Nephron (organoid): ENCODE data around the gene ACOX1.

Experiments used
- H3K27ac Mint-ChIP-seq, 3 experiments: 2 replicates each; pipeline ENCODE4 v1.8.0; 2020; ENCODE audit warnings: mixed read lengths in 3 of 3, mild to moderate bottlenecking in 2 of 3, moderate library complexity in 1 of 3
- H3K27me3 Mint-ChIP-seq: 2 replicates; pipeline ENCODE4 v1.8.0; 2021; ENCODE audit warnings: low read depth, mild to moderate bottlenecking, moderate library complexity, mixed read lengths
- H3K36me3 Mint-ChIP-seq: 2 replicates; pipeline ENCODE4 v1.8.0; 2020; ENCODE audit warnings: low read depth, mixed read lengths
- H3K4me1 Mint-ChIP-seq: 2 replicates; pipeline ENCODE4 v1.8.0; 2020; ENCODE audit warnings: mixed read lengths
- H3K4me3 Mint-ChIP-seq, 3 experiments: 2 replicates each; pipeline ENCODE4 v1.8.0; 2020; ENCODE audit warnings: mild to moderate bottlenecking in 3 of 3, mixed read lengths in 3 of 3, moderate library complexity in 2 of 3
- H3K9me3 Mint-ChIP-seq: 2 replicates; pipeline ENCODE4 v1.8.0; 2020; ENCODE audit warnings: mixed read lengths
- CTCF ChIP-seq, 3 experiments: fragments of 200-600 bp; sonication (generic); IDR thresholded peaks; one replicate each; pipeline ENCODE4 v1.5.0; 2021; ENCODE audit warnings: antibody characterized with exemption in 3 of 3; ENCODE audit not compliant: unreplicated experiment in 3 of 3

ACOX1 gene

GRCh38 chr17:75995385-75995925 is 16.5 kb upstream of the ACOX1 start:
- no peak overlapping the region for H3K4me3 Mint-ChIP-seq
- H3K9me3 Mint-ChIP-seq = no peaks in the 10 kb centered on the region
- TF ChIP-seq CTCF (IDR thresholded peaks at IDR 0.05; ENCODE audit: unreplicated experiment in 3 of 3) = no peak
- no peak overlapping the region for H3K27ac Mint-ChIP-seq
- H3K36me3 Mint-ChIP-seq = peaks cover 20% of the 10 kb centered on the region
- H3K4me1 Mint-ChIP-seq = peaks cover 10% of the 10 kb centered on the region
- no peaks in the 10 kb centered on the region for H3K27me3 Mint-ChIP-seq

GRCh38 chr17:75994802-75995370 is 15.9 kb upstream of the ACOX1 start:
- peaks cover 10% of the 10 kb centered on the region for H3K4me1 Mint-ChIP-seq
- no peaks in the 10 kb centered on the region for H3K27me3 Mint-ChIP-seq
- peaks cover 20% of the 10 kb centered on the region for H3K36me3 Mint-ChIP-seq
- H3K4me3 Mint-ChIP-seq = no peak overlapping the region
- H3K27ac Mint-ChIP-seq = no peak overlapping the region
- no peaks in the 10 kb centered on the region for H3K9me3 Mint-ChIP-seq
- no peak for TF ChIP-seq CTCF (IDR thresholded peaks at IDR 0.05; ENCODE audit: unreplicated experiment in 3 of 3)

- Mint-ChIP-seq H3K9me3 (no peaks in the 10 kb centered on the region), H3K36me3 (peaks cover 21% of the 10 kb centered on the region), H3K4me1 (no peaks in the 10 kb centered on the region), H3K27me3 (no peaks in the 10 kb centered on the region), H3K4me3 (no peak overlapping the region), H3K27ac (no peak overlapping the region)
- no peak for TF ChIP-seq CTCF (IDR thresholded peaks at IDR 0.05; ENCODE audit: unreplicated experiment in 3 of 3)
These were observed 12.4 kb upstream of the ACOX1 start for GRCh38 chr17:75991396-75991795.

- H3K9me3 Mint-ChIP-seq = no peaks in the 10 kb centered on the region
- no peaks in the 10 kb centered on the region for H3K27me3 Mint-ChIP-seq
- no peak overlapping the region for H3K4me3 Mint-ChIP-seq
- H3K36me3 Mint-ChIP-seq = peaks cover 10% of the 10 kb centered on the region
- H3K27ac Mint-ChIP-seq = no peak overlapping the region
- no peak for TF ChIP-seq CTCF (IDR thresholded peaks at IDR 0.05; ENCODE audit: unreplicated experiment in 3 of 3)
- H3K4me1 Mint-ChIP-seq = peaks cover 23% of the 10 kb centered on the region
These were observed 8.1 kb upstream of the ACOX1 start for GRCh38 chr17:75987041-75987440.

GRCh38 chr17:75985986-75986385 is 7.0 kb upstream of the ACOX1 start:
- TF ChIP-seq CTCF (IDR thresholded peaks at IDR 0.05; ENCODE audit: unreplicated experiment in 3 of 3) = no peak
- no peak overlapping the region for H3K4me3 Mint-ChIP-seq
- no peaks in the 10 kb centered on the region for H3K9me3 Mint-ChIP-seq
- peaks cover 33% of the 10 kb centered on the region for H3K4me1 Mint-ChIP-seq
- no peak overlapping the region for H3K27ac Mint-ChIP-seq
- H3K36me3 Mint-ChIP-seq = peaks cover 6% of the 10 kb centered on the region
- no peaks in the 10 kb centered on the region for H3K27me3 Mint-ChIP-seq
